Suprapubic skin (tissue), 4 donors: Measurements from ENCODE around the gene NPFF.

Experiments used
- POLR2A ChIP-seq, 2 donors: fragments of 450-650 bp; IDR thresholded peaks; one replicate each; pipeline ENCODE4 v1.6.1; 2017; ENCODE audit warnings: antibody characterized with exemption in 2 of 2, mild to moderate bottlenecking in 2 of 2, moderate library complexity in 2 of 2
- POLR2AphosphoS5 ChIP-seq, 3 donors: sonication (generic); formaldehyde crosslinking; IDR thresholded peaks; one replicate each; pipeline ENCODE4 v1.6.1; 2017; ENCODE audit warnings: antibody characterized with exemption in 3 of 3
- TF ChIP-seq, protein P1 (sequence below), 2 donors: fragments of 200-600 bp in 1 of 2; fragments of 450-650 bp in 1 of 2; sonication (generic) in 1 of 2; IDR thresholded peaks; one replicate each; pipeline ENCODE4 v1.5.1; 2016 to 2019; ENCODE audit warnings: antibody characterized with exemption in 2 of 2, mild to moderate bottlenecking in 1 of 2, moderate library complexity in 1 of 2

DNA sequence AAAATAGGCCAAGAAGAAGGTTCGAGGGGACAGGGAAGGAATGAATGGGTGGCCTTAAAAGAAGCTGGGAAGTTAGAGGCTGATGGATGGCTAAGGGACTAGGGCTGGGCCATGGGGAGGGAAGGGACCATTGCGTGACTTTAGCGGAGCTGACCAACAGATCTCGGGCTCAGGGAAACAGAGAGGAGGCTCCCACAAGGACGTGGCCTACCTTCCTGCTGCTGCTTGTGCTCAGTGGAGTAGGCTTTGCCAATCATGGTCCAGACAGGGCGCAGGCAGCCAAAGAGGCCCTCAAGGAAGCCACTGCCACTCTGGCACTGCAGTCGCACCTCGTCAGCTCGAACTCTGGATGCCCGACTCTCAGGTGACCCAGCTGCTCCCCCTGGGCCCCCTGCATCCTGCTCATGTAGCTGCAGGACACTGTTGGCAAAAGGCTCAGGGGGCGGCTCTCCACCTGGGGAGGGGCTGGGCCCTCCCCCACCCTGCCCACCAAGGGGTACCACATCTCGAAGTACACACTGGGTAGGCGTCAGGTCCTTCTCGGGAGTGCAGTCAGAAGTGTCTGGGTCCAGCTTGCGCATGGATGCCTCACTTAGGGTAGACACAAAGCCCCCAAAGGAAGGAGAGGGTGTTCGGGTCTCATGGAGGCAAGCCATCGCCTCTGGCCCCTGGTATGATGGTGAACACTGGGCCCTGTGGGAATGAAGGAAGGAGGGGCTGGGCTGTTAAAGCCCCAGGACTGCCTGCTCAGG lies 20.4 kb downstream of the NPFF start:
- TF ChIP-seq, protein P1, sequence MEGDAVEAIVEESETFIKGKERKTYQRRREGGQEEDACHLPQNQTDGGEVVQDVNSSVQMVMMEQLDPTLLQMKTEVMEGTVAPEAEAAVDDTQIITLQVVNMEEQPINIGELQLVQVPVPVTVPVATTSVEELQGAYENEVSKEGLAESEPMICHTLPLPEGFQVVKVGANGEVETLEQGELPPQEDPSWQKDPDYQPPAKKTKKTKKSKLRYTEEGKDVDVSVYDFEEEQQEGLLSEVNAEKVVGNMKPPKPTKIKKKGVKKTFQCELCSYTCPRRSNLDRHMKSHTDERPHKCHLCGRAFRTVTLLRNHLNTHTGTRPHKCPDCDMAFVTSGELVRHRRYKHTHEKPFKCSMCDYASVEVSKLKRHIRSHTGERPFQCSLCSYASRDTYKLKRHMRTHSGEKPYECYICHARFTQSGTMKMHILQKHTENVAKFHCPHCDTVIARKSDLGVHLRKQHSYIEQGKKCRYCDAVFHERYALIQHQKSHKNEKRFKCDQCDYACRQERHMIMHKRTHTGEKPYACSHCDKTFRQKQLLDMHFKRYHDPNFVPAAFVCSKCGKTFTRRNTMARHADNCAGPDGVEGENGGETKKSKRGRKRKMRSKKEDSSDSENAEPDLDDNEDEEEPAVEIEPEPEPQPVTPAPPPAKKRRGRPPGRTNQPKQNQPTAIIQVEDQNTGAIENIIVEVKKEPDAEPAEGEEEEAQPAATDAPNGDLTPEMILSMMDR (IDR thresholded peaks at IDR 0.05), result no peak
- no peak for TF ChIP-seq POLR2A (IDR thresholded peaks at IDR 0.05)
- TF ChIP-seq POLR2AphosphoS5 (IDR thresholded peaks at IDR 0.05), result no peak
